ENCODE measurements around the gene CLCNKA.
A peak's percentile ranks its signal among the peaks of the same experiment; 100 is the strongest.

CLCNKA gene

GRCh38 chr1:16082283-16083038 is 60.6 kb downstream of the CLCNKA start:
- peak; percentile 79 for DNase-seq

- no peak for DNase-seq
These were observed 61.6 kb downstream of the CLCNKA start for GRCh38 chr1:16083486-16083885.
